Measurements from ENCODE around the gene FOXL3. TPM values are rescaled to one million over a fixed set of nuclear protein-coding genes. Genes with fewer than 3 reads are reported as not detected.

FOXL3 gene
- total RNA-seq, 2 experiments from 2014 or later: not detected

GRCh38 chr7:339696-340095, 49.7 kb downstream of the FOXL3 start:
- Mint-ChIP-seq H3K4me3 (no peak overlapping the region), H3K9me3 (no peaks in the 10 kb centered on the region), H3K4me1 (ENCODE audit: low read depth) (peaks cover 11% of the 10 kb centered on the region), H3K36me3 (ENCODE audit: low read depth) (no peaks in the 10 kb centered on the region), H3K27ac (no peak overlapping the region), H3K27me3 (no peaks in the 10 kb centered on the region)
- DNase-seq: no peak
- intact Hi-C loops (cut with DNase I, micrococcal nuclease): no loop called here
- ChIA-PET POLR2A (no interaction called here), CTCF (no interaction called here)
- Histone ChIP-seq H3K36me3 (ENCODE audit: insufficient read depth, low read length) (no peaks in the 10 kb centered on the region), H3K4me1 (ENCODE audit: insufficient read depth, low read length) (peaks cover 12% of the 10 kb centered on the region), H3K4me3 (ENCODE audit: low read length) (no peak overlapping the region), H3K27me3 (ENCODE audit: control insufficient read depth in 1 of 2, insufficient read depth in 2 of 2, low read length in 2 of 2) (no peaks in the 10 kb centered on the region), H3K9me3 (ENCODE audit: control insufficient read depth in 1 of 2, insufficient read depth in 1 of 2, low read length in 2 of 2) (peaks cover 0 to 9% of the 10 kb centered on the region in 2 experiments), H3K27ac (ENCODE audit: low read depth in 1 of 2, low read length in 2 of 2) (no peak overlapping the region)
- ATAC-seq (ENCODE audit: poor library complexity): no peak
- TF ChIP-seq CTCF (IDR thresholded peaks at IDR 0.05): no peak

- Mint-ChIP-seq H3K4me1 (ENCODE audit: low read depth) (peaks cover 7% of the 10 kb centered on the region), H3K36me3 (ENCODE audit: low read depth) (no peaks in the 10 kb centered on the region), H3K4me3 (no peak overlapping the region), H3K27me3 (no peaks in the 10 kb centered on the region), H3K27ac (no peak overlapping the region), H3K9me3 (no peaks in the 10 kb centered on the region)
- H3K4me3 ChIP-seq (ENCODE audit: low read length): no peak overlapping the region
- ChIA-PET POLR2A (no interaction called here), CTCF (no interaction called here)
- ATAC-seq (ENCODE audit: poor library complexity) (no peak), DNase-seq (no peak)
- peaks cover 0 to 9% of the 10 kb centered on the region in 2 experiments for H3K9me3 ChIP-seq (ENCODE audit: control insufficient read depth in 1 of 2, insufficient read depth in 1 of 2, low read length in 2 of 2)
- intact Hi-C loops (cut with DNase I, micrococcal nuclease): no loop called here
- H3K27me3 ChIP-seq (ENCODE audit: control insufficient read depth in 1 of 2, insufficient read depth in 2 of 2, low read length in 2 of 2): no peaks in the 10 kb centered on the region
- H3K27ac ChIP-seq (ENCODE audit: low read depth in 1 of 2, low read length in 2 of 2): no peak overlapping the region
- H3K36me3 ChIP-seq (ENCODE audit: insufficient read depth, low read length): no peaks in the 10 kb centered on the region
- TF ChIP-seq CTCF (IDR thresholded peaks at IDR 0.05): no peak
- H3K4me1 ChIP-seq (ENCODE audit: insufficient read depth, low read length): peaks cover 12% of the 10 kb centered on the region
Measured at GRCh38 chr7:340200-340937, 50.4 kb downstream of the FOXL3 start.

Other genes starting within 250 kb of the FOXL3 start
- 1 to 10 TPM; 1.3 to 1.7 TPM for gene FAM20C, start 97.6 kb upstream of the FOXL3 start, total RNA-seq
- gene PDGFA, start 229.7 kb downstream of the FOXL3 start, total RNA-seq: under 1 TPM; 0.55 to 0.70 TPM